Activated CD4-positive, alpha-beta T cell treated with anti-CD3 and anti-CD28 coated beads, Interleukin-2, amount 10 ng/mL, durations not matched to agents 7 days and 5 days (primary cell): Measurements from ENCODE around the gene CKB. TPM values are rescaled to one million over a fixed set of nuclear protein-coding genes. Genes with fewer than 3 reads are reported as not detected.

Experiments used
- CTCF ChIA-PET: fragments of 350-600 bp; sonication (Branson Sonifier 250); formaldehyde crosslinking; loops from one replicate; lab custom pipeline; 2021; ENCODE audit warnings: antibody characterized with exemption; lab: Charles Lee
- POLR2A ChIA-PET: fragments of 350-600 bp; sonication (Branson Sonifier 250); formaldehyde crosslinking; loops from one replicate; lab custom pipeline; 2021; ENCODE audit warnings: antibody characterized with exemption; lab: Charles Lee
- DNase-seq: peaks from one replicate; pipeline ENCODE4 v3.0.0-alpha.2; 2020
- H3K27ac Mint-ChIP-seq: one replicate; pipeline ENCODE4 v1.8.0; 2021; ENCODE audit warnings: mild to moderate bottlenecking, moderate library complexity, mixed read lengths
- H3K27me3 Mint-ChIP-seq: one replicate; pipeline ENCODE4 v1.8.0; 2021; ENCODE audit warnings: mixed read lengths
- H3K36me3 Mint-ChIP-seq: one replicate; pipeline ENCODE4 v1.8.0; 2021; ENCODE audit warnings: low read depth, mixed read lengths
- H3K4me1 Mint-ChIP-seq: one replicate; pipeline ENCODE4 v1.8.0; 2021; ENCODE audit warnings: mixed read lengths
- H3K4me3 Mint-ChIP-seq: one replicate; pipeline ENCODE4 v1.8.0; 2021; ENCODE audit warnings: mild to moderate bottlenecking, moderate library complexity, mixed read lengths
- H3K9me3 Mint-ChIP-seq: one replicate; pipeline ENCODE4 v1.8.0; 2021; ENCODE audit warnings: mixed read lengths
- total RNA-seq, 2 experiments: library from RNA; stranded (reverse); gene quantifications; one replicate each; pipeline ENCODE4 v1.2.3, GENCODE V29; 2021

The CKB gene
- total RNA-seq, 2 experiments from 2014 or later, result 0.52 to 0.67 TPM

GRCh38 chr14:103492156-103492925 lies 30.3 kb downstream of the CKB start:
- Mint-ChIP-seq H3K4me1 (no peaks in the 10 kb centered on the region), H3K27me3 (no peaks in the 10 kb centered on the region), H3K4me3 (no peak overlapping the region), H3K27ac (no peak overlapping the region), H3K9me3 (no peaks in the 10 kb centered on the region), H3K36me3 (peaks cover 18% of the 10 kb centered on the region)
- ChIA-PET POLR2A (no interaction called here), CTCF (interaction anchor here (0.6 to 1.8 kb wide), 2 partner anchors 8 to 77 kb away, joined by 4 to 5 read pairs; no protein-coding TSS in a partner anchor)
- DNase-seq, result no peak

GRCh38 chr14:103491691-103492090 lies 30.9 kb downstream of the CKB start:
- CTCF ChIA-PET, result interaction anchor here (1.8 kb wide), 1 partner anchor 9 kb away, joined by 5 read pairs; no protein-coding TSS in a partner anchor
- Mint-ChIP-seq H3K36me3 (peaks cover 18% of the 10 kb centered on the region), H3K27ac (no peak overlapping the region), H3K27me3 (no peaks in the 10 kb centered on the region), H3K4me3 (no peak overlapping the region), H3K9me3 (no peaks in the 10 kb centered on the region), H3K4me1 (no peaks in the 10 kb centered on the region)
- no peak for DNase-seq
- POLR2A ChIA-PET, result no interaction called here

GRCh38 chr14:103489621-103490020 lies 33.0 kb downstream of the CKB start:
- ChIA-PET CTCF (no interaction called here), POLR2A (no interaction called here)
- DNase-seq, result no peak
- H3K27me3 Mint-ChIP-seq, result no peaks in the 10 kb centered on the region
- no peak overlapping the region for H3K27ac Mint-ChIP-seq
- no peaks in the 10 kb centered on the region for H3K4me1 Mint-ChIP-seq
- H3K9me3 Mint-ChIP-seq, result no peaks in the 10 kb centered on the region
- peaks cover 19% of the 10 kb centered on the region for H3K36me3 Mint-ChIP-seq
- H3K4me3 Mint-ChIP-seq, result no peak overlapping the region

GRCh38 chr14:103488960-103489359 lies 33.7 kb downstream of the CKB start:
- Mint-ChIP-seq H3K9me3 (no peaks in the 10 kb centered on the region), H3K4me1 (no peaks in the 10 kb centered on the region), H3K27ac (no peak overlapping the region), H3K36me3 (peaks cover 19% of the 10 kb centered on the region), H3K4me3 (no peak overlapping the region), H3K27me3 (no peaks in the 10 kb centered on the region)
- DNase-seq, result no peak
- ChIA-PET CTCF (no interaction called here), POLR2A (no interaction called here)

GRCh38 chr14:103488071-103488470 lies 34.6 kb downstream of the CKB start:
- H3K9me3 Mint-ChIP-seq, result no peaks in the 10 kb centered on the region
- H3K4me3 Mint-ChIP-seq, result no peak overlapping the region
- CTCF ChIA-PET, result no interaction called here
- no peak overlapping the region for H3K27ac Mint-ChIP-seq
- H3K27me3 Mint-ChIP-seq, result no peaks in the 10 kb centered on the region
- peaks cover 23% of the 10 kb centered on the region for H3K36me3 Mint-ChIP-seq
- DNase-seq, result no peak
- POLR2A ChIA-PET, result no interaction called here
- no peaks in the 10 kb centered on the region for H3K4me1 Mint-ChIP-seq

- ChIA-PET POLR2A (no interaction called here), CTCF (interaction anchor here (0.6 kb wide), 1 partner anchor 1938 kb away, joined by 3 read pairs; no protein-coding TSS in a partner anchor)
- no peak overlapping the region for H3K4me3 Mint-ChIP-seq
- no peaks in the 10 kb centered on the region for H3K9me3 Mint-ChIP-seq
- no peak overlapping the region for H3K27ac Mint-ChIP-seq
- no peak for DNase-seq
- H3K36me3 Mint-ChIP-seq, result peaks cover 32% of the 10 kb centered on the region
- no peaks in the 10 kb centered on the region for H3K27me3 Mint-ChIP-seq
- H3K4me1 Mint-ChIP-seq, result peaks cover 7% of the 10 kb centered on the region
These were observed 37.1 kb downstream of the CKB start for GRCh38 chr14:103485504-103485903.

GRCh38 chr14:103483600-103483999 lies 39.0 kb downstream of the CKB start:
- Mint-ChIP-seq H3K4me1 (peaks cover 14% of the 10 kb centered on the region), H3K27ac (no peak overlapping the region), H3K36me3 (peaks cover 32% of the 10 kb centered on the region), H3K4me3 (no peak overlapping the region), H3K9me3 (no peaks in the 10 kb centered on the region), H3K27me3 (no peaks in the 10 kb centered on the region)
- CTCF ChIA-PET, result no interaction called here
- POLR2A ChIA-PET, result no interaction called here
- DNase-seq, result no peak

GRCh38 chr14:103480595-103480994 lies 42.0 kb downstream of the CKB start:
- Mint-ChIP-seq H3K4me3 (no peak overlapping the region), H3K9me3 (no peaks in the 10 kb centered on the region), H3K36me3 (peaks cover 39% of the 10 kb centered on the region), H3K4me1 (peaks cover 20% of the 10 kb centered on the region), H3K27ac (peak overlapping the region; percentile 0), H3K27me3 (no peaks in the 10 kb centered on the region)
- ChIA-PET POLR2A (no interaction called here), CTCF (no interaction called here)
- DNase-seq, result no peak

GRCh38 chr14:103476631-103477030 lies 46.0 kb downstream of the CKB start:
- ChIA-PET CTCF (interaction anchor here (1.0 kb wide), 1 partner anchor 27 kb away, joined by 3 read pairs; no protein-coding TSS in a partner anchor), POLR2A (no interaction called here)
- DNase-seq, result no peak
- H3K27me3 Mint-ChIP-seq, result no peaks in the 10 kb centered on the region
- no peaks in the 10 kb centered on the region for H3K9me3 Mint-ChIP-seq
- peaks cover 44% of the 10 kb centered on the region for H3K36me3 Mint-ChIP-seq
- no peak overlapping the region for H3K4me3 Mint-ChIP-seq
- H3K4me1 Mint-ChIP-seq, result peaks cover 21% of the 10 kb centered on the region
- no peak overlapping the region for H3K27ac Mint-ChIP-seq

GRCh38 chr14:103476065-103476464 lies 46.6 kb downstream of the CKB start:
- ChIA-PET POLR2A (no interaction called here), CTCF (interaction anchor here (0.7 to 1.0 kb wide), 2 partner anchors 26 to 1285 kb away, joined by 3 read pairs; no protein-coding TSS in a partner anchor)
- H3K4me3 Mint-ChIP-seq, result no peak overlapping the region
- H3K27me3 Mint-ChIP-seq, result no peaks in the 10 kb centered on the region
- H3K27ac Mint-ChIP-seq, result peak overlapping the region; percentile 68
- peak; percentile 14 for DNase-seq
- H3K36me3 Mint-ChIP-seq, result peaks cover 43% of the 10 kb centered on the region
- H3K9me3 Mint-ChIP-seq, result no peaks in the 10 kb centered on the region
- peaks cover 20% of the 10 kb centered on the region for H3K4me1 Mint-ChIP-seq

- CTCF ChIA-PET, result no interaction called here
These were observed 47.7 kb downstream of the CKB start for GRCh38 chr14:103474893-103475292.

GRCh38 chr14:103472939-103473338 lies 49.7 kb downstream of the CKB start:
- CTCF ChIA-PET, result no interaction called here
- no peaks in the 10 kb centered on the region for H3K9me3 Mint-ChIP-seq
- no peak overlapping the region for H3K4me3 Mint-ChIP-seq
- no peaks in the 10 kb centered on the region for H3K27me3 Mint-ChIP-seq
- POLR2A ChIA-PET, result no interaction called here
- peaks cover 40% of the 10 kb centered on the region for H3K36me3 Mint-ChIP-seq
- H3K4me1 Mint-ChIP-seq, result peaks cover 6% of the 10 kb centered on the region
- no peak overlapping the region for H3K27ac Mint-ChIP-seq
- no peak for DNase-seq

More at GRCh38 chr14:103474893-103475292, 47.7 kb downstream of the CKB start:
- no peak overlapping the region for H3K4me3 Mint-ChIP-seq
- POLR2A ChIA-PET, result no interaction called here
- peaks cover 44% of the 10 kb centered on the region for H3K36me3 Mint-ChIP-seq
- peaks cover 8% of the 10 kb centered on the region for H3K4me1 Mint-ChIP-seq
- no peaks in the 10 kb centered on the region for H3K27me3 Mint-ChIP-seq
- no peaks in the 10 kb centered on the region for H3K9me3 Mint-ChIP-seq
- H3K27ac Mint-ChIP-seq, result no peak overlapping the region
- DNase-seq, result no peak
